CD14-positive monocyte (primary cell): ENCODE data around the gene NBPF9. TPM values are rescaled to one million over a fixed set of nuclear protein-coding genes. Genes with fewer than 3 reads are reported as not detected.
"Not testable (repeated sequence)": the region's sequence is repeated elsewhere in the genome, so short reads cannot be mapped to it uniquely, and the experiment has no call there.

Source experiments
- DNase-seq, 3 donors: peaks; one replicate each; pipeline ENCODE4 v3.0.0-alpha.2; 2011 to 2022
- H2AFZ ChIP-seq: 2 replicates; pipeline ENCODE4 v1.6.0; 2012; ENCODE audit warnings: mild to moderate bottlenecking, low read depth, low read length, inconsistent platforms; ENCODE audit not compliant: insufficient read depth, poor library complexity, severe bottlenecking
- H3K27ac ChIP-seq, 2 donors: 1 replicate in 1 of 2; 2 replicates in 1 of 2; pipeline ENCODE4 v1.5.1; 2012 to 2013; ENCODE audit warnings: low read length in 2 of 2, control low read depth in 1 of 2, inconsistent platforms in 1 of 2, low read depth in 1 of 2, mild to moderate bottlenecking in 1 of 2
- H3K27me3 ChIP-seq, 2 donors: one replicate each; pipeline versions ENCODE4 v1.6.0 to v1.6.1; 2011 to 2013; ENCODE audit warnings: low read length in 2 of 2; ENCODE audit not compliant: control insufficient read depth in 2 of 2, insufficient read depth in 2 of 2
- H3K36me3 ChIP-seq, 2 donors: replicated peaks in 1 of 2; 1 replicate in 1 of 2; 2 replicates in 1 of 2; pipeline versions ENCODE4 v1.5.1 to v1.6.1; 2012 to 2013; ENCODE audit warnings: low read length in 2 of 2, control low read depth in 1 of 2, inconsistent platforms in 1 of 2, mild to moderate bottlenecking in 1 of 2; ENCODE audit not compliant: insufficient read depth in 2 of 2, control insufficient read depth in 1 of 2
- H3K4me1 ChIP-seq, 2 donors: 1 replicate in 1 of 2; 2 replicates in 1 of 2; pipeline versions ENCODE4 v1.5.1 to v1.6.1; 2012 to 2013; ENCODE audit warnings: low read length in 2 of 2, control low read depth in 1 of 2, inconsistent platforms in 1 of 2, mild to moderate bottlenecking in 1 of 2, moderate library complexity in 1 of 2; ENCODE audit not compliant: insufficient read depth in 2 of 2, control insufficient read depth in 1 of 2
- H3K4me2 ChIP-seq: replicated peaks from 2 replicates; pipeline ENCODE3; 2012; ENCODE audit warnings: low read length, moderate library complexity, mild to moderate bottlenecking; ENCODE audit not compliant: poor library complexity, severe bottlenecking; ENCODE audit errors: extremely low read depth
- H3K4me3 ChIP-seq, 3 experiments: fragments of 200-600 bp in 1 of 3; sonication (generic) in 1 of 3; replicated peaks in 1 of 3; 1 replicate in 2 of 3; 2 replicates in 1 of 3; pipeline ENCODE4 v1.5.1; 2011 to 2013; ENCODE audit warnings: low read length in 3 of 3, mild to moderate bottlenecking in 3 of 3, control low read depth in 2 of 3, low read depth in 2 of 3, inconsistent platforms in 1 of 3, moderate library complexity in 1 of 3
- H3K79me2 ChIP-seq: 2 replicates; pipeline ENCODE4 v1.6.0; 2012; ENCODE audit warnings: mild to moderate bottlenecking, control low read depth, inconsistent platforms, low read length, moderate library complexity; ENCODE audit not compliant: insufficient read depth
- H3K9ac ChIP-seq: 2 replicates; pipeline ENCODE4 v1.6.0; 2017; ENCODE audit warnings: low read length, mild to moderate bottlenecking; ENCODE audit not compliant: insufficient read depth, poor library complexity, severe bottlenecking
- H3K9me3 ChIP-seq, 2 donors: replicated peaks in 1 of 2; 1 replicate in 1 of 2; 2 replicates in 1 of 2; pipeline versions ENCODE4 v1.5.1 to v1.6.1; 2012 to 2013; ENCODE audit warnings: low read length in 2 of 2, control low read depth in 1 of 2; ENCODE audit not compliant: control insufficient read depth in 1 of 2, insufficient read depth in 1 of 2
- H4K20me1 ChIP-seq: 2 replicates; pipeline ENCODE4 v1.6.0; 2012; ENCODE audit warnings: mild to moderate bottlenecking, low read length, control low read depth, moderate library complexity; ENCODE audit not compliant: insufficient read depth
- H3K27ac Mint-ChIP-seq, 7 donors: one replicate each; pipeline ENCODE4 v1.8.0; 2020; ENCODE audit warnings: mild to moderate bottlenecking in 7 of 7, mixed read lengths in 7 of 7, moderate library complexity in 6 of 7, inconsistent platforms in 2 of 7
- H3K27me3 Mint-ChIP-seq, 3 donors: one replicate each; pipeline ENCODE4 v1.8.0; 2021 to 2022; ENCODE audit warnings: low read depth in 3 of 3, mild to moderate bottlenecking in 3 of 3, mixed read lengths in 3 of 3, moderate library complexity in 3 of 3, inconsistent platforms in 1 of 3
- H3K36me3 Mint-ChIP-seq, 2 donors: one replicate each; pipeline ENCODE4 v1.8.0; 2020; ENCODE audit warnings: mixed read lengths in 2 of 2, inconsistent platforms in 1 of 2, mild to moderate bottlenecking in 1 of 2
- H3K4me1 Mint-ChIP-seq: one replicate; pipeline ENCODE4 v1.8.0; 2020; ENCODE audit warnings: mild to moderate bottlenecking, mixed read lengths
- H3K4me3 Mint-ChIP-seq, 2 donors: one replicate each; pipeline ENCODE4 v1.8.0; 2020; ENCODE audit warnings: mild to moderate bottlenecking in 2 of 2, mixed read lengths in 2 of 2, moderate library complexity in 1 of 2
- H3K9me3 Mint-ChIP-seq, 7 donors: one replicate each; pipeline ENCODE4 v1.8.0; 2020 to 2022; ENCODE audit warnings: mixed read lengths in 7 of 7, mild to moderate bottlenecking in 6 of 7, moderate library complexity in 6 of 7, inconsistent platforms in 2 of 7
- WGBS: methylation state at CpG from one replicate; pipeline ENCODE4 v1.1.5; 2013; ENCODE audit warnings: missing lambda C conversion rate; ENCODE audit not compliant: insufficient coverage; 5-methylcytosine and 5-hydroxymethylcytosine counted together
- intact Hi-C, 2 donors: fragments of 100-400 bp; cut with micrococcal nuclease; formaldehyde crosslinking; loops; one replicate each; pipeline versions ENCODE4 v1.15.0 to v1.15.1; 2023
- polyA plus RNA-seq, 3 donors: library from polyadenylated mRNA; depleted of rRNA in 1 of 3; unstranded in 2 of 3; stranded (reverse) in 1 of 3; fragments of 300-500 nt in 2 of 3; fragments of >200 nt in 1 of 3; fragmentation: Illumina TruSeq in 2 of 3; gene quantifications; 1 replicate in 2 of 3; 2 replicates in 1 of 3; pipeline ENCODE4 v1.2.3, GENCODE V29; 2012 to 2021

Gene NBPF9
- polyA plus RNA-seq, 3 donors: 0.37 to 22.4 (median 0.66) TPM

GRCh38 chr1:149130938-149131337 lies 27.6 kb upstream of the NBPF9 start:
- H3K79me2 ChIP-seq, H2AFZ ChIP-seq, H3K4me3 ChIP-seq, H3K4me2 ChIP-seq, DNase-seq, H3K36me3 ChIP-seq, H3K27me3 Mint-ChIP-seq, H3K4me1 Mint-ChIP-seq, H3K27me3 ChIP-seq, H3K36me3 Mint-ChIP-seq, H3K9me3 ChIP-seq, H4K20me1 ChIP-seq, H3K9ac ChIP-seq, intact Hi-C loops, H3K27ac ChIP-seq, H3K4me1 ChIP-seq, H3K9me3 Mint-ChIP-seq, H3K4me3 Mint-ChIP-seq: not testable (repeated sequence)
- WGBS: 100% methylated on average over 2 of the region's 7 CpGs
- peak overlapping the region in 1 of 7 donors; percentile 55 for H3K27ac Mint-ChIP-seq

- H3K36me3 Mint-ChIP-seq, H3K4me1 ChIP-seq, H3K9me3 Mint-ChIP-seq, H3K4me2 ChIP-seq, H3K9me3 ChIP-seq, H3K27ac Mint-ChIP-seq, DNase-seq, H3K36me3 ChIP-seq, H3K9ac ChIP-seq, intact Hi-C loops, H4K20me1 ChIP-seq, H3K27me3 ChIP-seq, H3K27ac ChIP-seq, H3K4me3 Mint-ChIP-seq, H3K4me1 Mint-ChIP-seq, H2AFZ ChIP-seq, H3K27me3 Mint-ChIP-seq, H3K79me2 ChIP-seq: not testable (repeated sequence)
- peak overlapping the region in 1 of 3 experiments; percentile 23 for H3K4me3 ChIP-seq
- WGBS: no CpG with 5 or more reads among the region's 17 CpGs
Observed at GRCh38 chr1:149129245-149129644, 25.9 kb upstream of the NBPF9 start.

GRCh38 chr1:149126555-149127145 lies 23.3 kb upstream of the NBPF9 start:
- Mint-ChIP-seq H3K27ac (peak overlapping the region in 3 of 7 donors; percentile 35 to 74 (median 46)), H3K4me3 (peak overlapping the region in 1 of 2 donors; percentile 35)
- H3K9ac ChIP-seq, H2AFZ ChIP-seq, H3K4me1 Mint-ChIP-seq, H3K27me3 ChIP-seq, H3K4me2 ChIP-seq, H3K79me2 ChIP-seq, H3K9me3 ChIP-seq, H3K4me3 ChIP-seq, H4K20me1 ChIP-seq, H3K27ac ChIP-seq, H3K27me3 Mint-ChIP-seq, H3K36me3 ChIP-seq, H3K36me3 Mint-ChIP-seq, H3K9me3 Mint-ChIP-seq, H3K4me1 ChIP-seq, intact Hi-C loops: not testable (repeated sequence)
- DNase-seq: peak; percentile 29 to 74 (median 37)
- WGBS: no CpG with 5 or more reads among the region's 6 CpGs

GRCh38 chr1:149123948-149124926 lies 20.9 kb upstream of the NBPF9 start:
- H3K27me3 Mint-ChIP-seq, H3K4me3 ChIP-seq, H3K9me3 ChIP-seq, H3K4me3 Mint-ChIP-seq, H3K4me2 ChIP-seq, H2AFZ ChIP-seq, H4K20me1 ChIP-seq, H3K9me3 Mint-ChIP-seq, H3K4me1 ChIP-seq, H3K79me2 ChIP-seq, H3K36me3 ChIP-seq, H3K27me3 ChIP-seq, H3K36me3 Mint-ChIP-seq, H3K27ac ChIP-seq, H3K4me1 Mint-ChIP-seq, H3K9ac ChIP-seq, intact Hi-C loops: not testable (repeated sequence)
- peak in 1 of 3 donors; percentile 4 for DNase-seq
- H3K27ac Mint-ChIP-seq: peak overlapping the region in 3 of 7 donors; percentile 49 to 56 (median 53)
- no CpG with 5 or more reads among the region's 15 CpGs for WGBS
